GM21367 (cell line): ENCODE measurements around the gene KMO.
A peak's percentile ranks its signal among the peaks of the same experiment; 100 is the strongest.

ENCODE experiments used
- ATAC-seq: cut with Tn5 transposase; IDR thresholded peaks from one replicate; pipeline ENCODE4 v1.9.1; 2021; ENCODE audit not compliant: unreplicated experiment

Gene KMO

DNA sequence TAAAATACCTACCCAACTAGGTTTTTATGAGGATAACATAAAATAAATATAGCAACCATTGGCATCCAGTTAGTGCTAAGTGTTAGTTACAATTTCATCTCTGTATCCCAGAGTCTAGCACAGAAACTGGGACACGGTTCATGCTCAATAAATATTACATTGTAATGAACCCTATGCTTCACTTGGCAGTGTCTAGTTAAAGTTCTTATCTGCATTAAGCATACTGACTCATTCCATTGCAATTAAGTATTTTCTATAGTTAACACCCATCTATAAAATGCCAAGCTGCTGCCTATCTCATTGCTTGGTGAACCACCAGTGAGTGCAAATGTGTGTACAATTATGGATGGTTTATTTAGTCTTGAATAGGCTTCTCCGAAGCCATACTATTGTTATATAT, 92.8 kb downstream of the KMO start:
- no peak for ATAC-seq

DNA sequence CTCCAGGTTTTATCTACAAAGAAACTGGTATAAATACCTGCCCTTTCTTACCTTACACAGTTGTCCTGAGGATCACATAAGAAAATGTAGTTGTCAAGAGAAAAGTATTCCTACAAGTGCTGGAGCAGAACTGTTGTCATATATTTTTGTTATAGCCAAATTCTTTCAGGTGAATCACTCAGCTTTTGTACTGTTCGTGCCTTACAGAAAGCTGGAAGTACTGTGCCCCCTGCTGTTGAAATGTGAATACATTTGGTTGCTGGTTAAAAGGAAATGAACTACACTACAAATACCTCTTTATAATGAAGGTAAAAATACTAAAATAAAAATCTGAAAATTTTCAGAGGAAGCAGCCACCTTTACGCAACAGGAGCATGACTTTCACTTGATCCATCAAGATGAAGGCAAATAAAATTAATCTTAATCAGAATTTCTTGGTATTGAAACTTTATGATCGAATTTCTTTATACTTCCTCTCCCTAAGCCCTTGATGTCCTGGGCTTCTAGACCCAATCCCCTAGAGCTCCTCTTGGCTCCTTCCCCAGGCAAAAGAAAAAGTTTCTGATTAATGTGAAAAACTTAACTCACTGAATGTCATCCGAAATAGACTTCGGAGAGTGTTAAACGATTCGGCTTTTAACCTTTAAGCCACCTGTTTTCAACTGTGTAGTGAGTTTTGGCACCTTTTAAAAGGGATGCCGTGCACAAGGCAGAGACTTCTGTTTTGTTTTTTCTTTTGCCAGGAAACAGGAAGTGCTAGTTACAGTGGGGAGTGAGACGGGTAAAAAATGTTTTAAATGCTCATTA, 95.5 kb downstream of the KMO start:
- ATAC-seq, result peak; percentile 65

DNA sequence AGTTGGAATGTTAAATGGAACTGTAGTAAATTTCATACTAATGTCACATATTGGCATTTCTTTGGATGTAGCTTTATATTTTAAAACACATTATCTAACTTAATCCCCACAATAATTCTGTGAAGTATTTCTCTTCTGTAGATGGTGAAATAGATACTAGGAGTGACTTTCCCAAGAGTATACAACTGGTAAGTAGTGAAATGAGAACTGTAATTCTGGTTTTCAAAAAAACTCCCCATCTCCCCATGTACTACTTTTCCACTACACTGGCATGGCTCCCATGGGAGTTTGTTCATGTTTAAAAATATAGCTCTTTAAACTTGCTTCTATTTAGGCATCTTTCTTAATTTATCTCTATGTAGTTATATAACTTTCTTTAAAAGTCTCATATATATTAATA, 97.8 kb downstream of the KMO start:
- no peak for ATAC-seq

DNA sequence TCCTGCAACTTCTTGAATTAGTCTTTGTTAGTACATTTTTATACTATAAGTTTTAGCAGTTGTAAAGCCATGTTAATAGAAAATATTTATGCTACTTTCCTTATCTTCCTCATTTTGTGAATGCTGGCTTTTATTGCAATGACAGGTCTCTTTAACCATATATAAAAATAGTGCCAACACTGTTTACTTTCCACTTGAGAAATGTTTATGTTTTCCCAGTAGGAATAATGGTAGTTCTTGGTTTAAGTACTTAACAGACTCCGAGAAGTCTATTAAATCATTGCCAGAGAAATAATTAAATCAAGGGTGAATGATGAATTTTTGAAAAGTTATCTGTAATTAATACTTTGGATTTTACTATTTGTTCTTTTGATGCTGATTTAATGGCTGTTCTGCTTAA, 98.3 kb downstream of the KMO start:
- ATAC-seq, result no peak

- no peak for ATAC-seq
Observed at GRCh38 chr1:241630899-241631298, 98.7 kb downstream of the KMO start.

DNA sequence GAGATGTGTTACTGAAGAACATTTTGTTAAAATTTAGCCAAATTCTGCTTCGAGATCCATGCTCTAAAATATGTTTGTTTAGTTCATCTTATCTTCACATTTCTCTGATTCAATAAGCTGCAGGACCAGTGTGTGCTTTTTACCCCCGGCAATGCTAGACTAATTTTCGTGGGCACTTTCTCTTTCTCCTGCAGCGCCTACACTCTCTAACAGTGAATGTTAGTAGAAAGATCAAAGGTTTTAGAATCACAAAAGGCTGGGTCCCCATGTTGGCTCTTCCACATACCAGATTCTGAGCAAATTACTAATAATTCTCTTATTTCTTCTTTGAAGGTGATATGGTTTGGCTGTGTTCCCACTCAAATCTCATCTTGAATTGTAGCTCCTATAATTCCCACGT, 99.5 kb downstream of the KMO start:
- ATAC-seq, result no peak

GRCh38 chr1:241632987-241633386, 100.8 kb downstream of the KMO start:
- ATAC-seq, result no peak

DNA sequence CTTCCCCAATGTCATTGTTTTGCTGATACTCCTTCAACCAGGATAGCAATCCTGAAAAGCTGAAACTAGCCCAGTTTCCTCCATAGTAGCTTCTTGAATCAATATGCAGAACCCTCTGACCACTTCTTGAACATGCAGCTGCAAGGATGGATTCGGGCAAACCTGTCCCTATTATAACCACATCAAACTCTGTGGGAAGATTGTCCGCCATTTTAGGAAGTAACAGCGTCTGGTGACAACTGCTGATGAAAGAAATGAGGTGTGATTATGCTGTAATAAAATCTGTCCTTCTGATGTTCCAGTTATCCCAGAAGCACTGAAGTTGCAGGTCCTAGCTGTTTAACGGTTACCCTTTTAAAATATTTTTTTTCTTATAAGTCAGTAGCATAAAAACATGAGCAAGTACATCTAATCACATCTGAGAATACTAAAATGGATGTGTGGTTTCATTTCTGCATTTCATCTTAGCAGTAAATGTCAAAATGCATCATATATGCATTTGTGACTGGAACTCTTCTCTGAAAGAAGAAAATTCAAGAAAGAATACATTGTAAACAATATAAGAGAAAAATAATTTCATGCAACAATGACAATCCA, 103.5 kb downstream of the KMO start:
- ATAC-seq, result no peak

GRCh38 chr1:241636291-241636690, 104.1 kb downstream of the KMO start:
- no peak for ATAC-seq

- ATAC-seq, result no peak
Observed at GRCh38 chr1:241637046-241637590, 104.9 kb downstream of the KMO start.

GRCh38 chr1:241637604-241638003, 105.4 kb downstream of the KMO start:
- no peak for ATAC-seq

DNA sequence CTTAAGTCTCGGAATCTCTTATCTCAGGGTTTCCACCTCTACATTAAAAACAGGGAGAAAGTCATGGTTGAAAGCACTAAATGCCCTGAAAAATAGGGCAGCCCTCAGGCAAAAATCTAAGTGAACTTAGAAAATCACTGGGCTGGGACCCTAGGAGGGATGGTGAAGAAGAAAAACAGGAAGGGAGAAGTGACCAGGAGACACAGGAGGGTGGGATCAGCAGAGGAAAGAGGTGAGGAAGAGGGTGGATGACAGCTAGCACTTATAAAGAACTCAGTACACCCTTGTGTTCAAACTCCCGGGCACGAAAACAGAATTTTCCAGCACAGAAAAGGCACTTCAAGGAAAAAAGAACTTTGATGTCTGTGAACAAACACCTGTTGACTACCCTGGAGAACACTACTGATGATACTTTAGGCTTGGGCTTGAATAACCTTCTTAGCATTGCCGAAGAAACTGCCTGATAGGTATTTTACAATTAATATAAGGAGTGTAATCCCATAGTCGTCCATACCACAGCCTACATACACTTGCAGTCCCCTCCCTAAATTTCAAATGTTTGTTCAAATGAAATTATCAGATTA, 106.0 kb downstream of the KMO start:
- no peak for ATAC-seq

DNA sequence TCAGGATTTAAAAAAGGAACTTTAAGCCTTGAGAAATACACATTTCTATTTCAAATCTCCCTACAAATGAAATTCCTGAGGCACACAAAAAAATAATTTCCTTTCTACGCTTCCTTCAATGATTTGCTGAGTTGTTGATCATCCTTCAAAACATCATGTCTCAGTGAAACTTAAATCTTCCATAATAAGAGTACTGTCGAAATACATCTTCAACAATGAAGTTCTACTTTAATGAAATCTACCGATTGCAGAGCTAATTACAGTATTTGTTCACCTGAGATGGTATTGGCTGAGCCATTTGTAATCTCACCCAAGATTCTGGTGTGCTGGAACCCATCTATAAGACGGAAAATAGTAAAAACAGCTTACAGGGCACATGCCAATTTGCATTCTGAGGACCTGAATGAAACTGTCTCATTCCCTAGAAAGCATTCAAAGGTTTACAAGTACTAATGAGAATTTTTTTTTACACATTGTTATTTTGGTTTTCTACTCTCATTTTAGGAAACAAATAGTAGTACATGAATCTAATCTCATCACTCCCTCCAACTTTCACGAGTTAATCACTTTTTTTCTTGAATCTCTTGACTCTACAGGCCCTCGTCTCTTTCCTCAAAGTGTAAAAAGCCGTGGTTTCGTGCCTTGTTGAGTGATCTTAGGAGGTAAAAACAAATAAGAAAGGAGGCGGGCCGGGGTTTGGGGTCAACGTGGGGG, 106.9 kb downstream of the KMO start:
- peak; percentile 18 for ATAC-seq

GRCh38 chr1:241639623-241640148, 107.5 kb downstream of the KMO start:
- peak; percentile 42 for ATAC-seq

- peak; percentile 88 for ATAC-seq
Observed at GRCh38 chr1:241640149-241640866, 108.1 kb downstream of the KMO start, which contains the start of the genes CHML and OPN3. TSS of gene CHML (minus strand) at chr1:241640369. CDS start at chr1:241635766, 4,603 bp downstream. TSS of gene OPN3 (minus strand) at chr1:241640369. CDS start at chr1:241640254, 115 bp downstream.

- ATAC-seq, result no peak
Observed at GRCh38 chr1:241640867-241641622, 108.9 kb downstream of the KMO start.

GRCh38 chr1:241641773-241642592, 109.8 kb downstream of the KMO start:
- ATAC-seq, result no peak

DNA sequence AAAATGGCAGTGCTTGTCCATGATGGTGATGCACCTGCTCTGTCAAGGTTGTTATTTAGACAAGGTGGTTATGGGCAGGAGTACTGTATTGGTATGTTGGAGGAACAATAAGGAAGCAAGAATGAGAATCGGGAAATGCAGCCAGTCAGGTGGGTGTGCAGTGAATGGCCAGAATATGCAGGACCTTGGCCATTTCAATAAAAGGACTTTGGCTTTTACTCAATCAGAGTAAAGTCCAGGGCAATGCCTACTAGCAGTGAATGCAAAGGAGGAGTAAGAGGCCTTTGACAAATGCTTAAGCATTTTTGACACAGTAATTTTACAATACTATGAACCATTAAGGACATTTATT, 110.4 kb downstream of the KMO start:
- ATAC-seq, result no peak

DNA sequence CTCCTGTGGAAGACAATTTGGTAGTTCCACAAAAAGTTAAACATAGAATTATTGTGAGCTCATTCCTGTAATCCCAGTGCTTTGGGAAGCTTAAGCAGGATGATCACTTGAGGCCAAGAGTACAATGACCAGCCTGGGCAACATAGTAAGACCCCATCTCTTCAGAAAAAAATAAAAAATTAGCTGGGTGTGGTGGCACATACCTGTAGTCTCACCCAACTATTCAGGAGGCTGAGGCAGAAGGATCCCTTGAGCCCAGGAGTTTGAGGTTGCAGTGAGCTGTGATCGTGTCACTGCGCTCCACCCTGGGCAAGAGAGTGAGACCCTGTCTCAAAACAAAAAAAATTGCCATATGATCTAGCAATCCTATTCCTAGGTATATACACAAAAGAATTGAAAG, 112.1 kb downstream of the KMO start:
- ATAC-seq, result no peak
